H1 (cell line): ENCODE measurements around the gene ITPRIPL2.

Source experiments
- EZH2 ChIP-seq: fragments of 200-600 bp; sonication (generic); IDR thresholded peaks from 2 replicates; pipeline ENCODE4 v1.7.1; 2012; ENCODE audit warnings: low read depth, mild to moderate bottlenecking, moderate library complexity, low read length, inconsistent platforms; ENCODE audit not compliant: severe bottlenecking
- HDAC2 ChIP-seq, 2 experiments: fragments of 300-600 bp in 1 of 2; sonication (generic) in 1 of 2; IDR thresholded peaks; 2 replicates each; pipeline ENCODE4 v1.6.1; 2011 to 2012; ENCODE audit warnings: low read depth in 2 of 2, low read length in 2 of 2, mild to moderate bottlenecking in 2 of 2, moderate library complexity in 2 of 2, borderline replicate concordance in 1 of 2, inconsistent platforms in 1 of 2
- PHF8 ChIP-seq: fragments of 200-600 bp; sonication (generic); conservative IDR thresholded peaks from 2 replicates; pipeline ENCODE4 v1.7.1; 2012; ENCODE audit warnings: low read depth, mild to moderate bottlenecking, inconsistent platforms, low read length, moderate library complexity
- POLR2A ChIP-seq, 2 experiments: IDR thresholded peaks; 1 replicate in 1 of 2; 2 replicates in 1 of 2; pipeline ENCODE4 v1.6.1; 2011; ENCODE audit warnings: low read depth in 2 of 2, low read length in 2 of 2, mild to moderate bottlenecking in 2 of 2; ENCODE audit errors: control extremely low read depth in 1 of 2
- POU5F1 ChIP-seq: IDR thresholded peaks from 2 replicates; pipeline ENCODE4 v1.6.1; 2011; ENCODE audit warnings: low read depth, mild to moderate bottlenecking, low read length, moderate library complexity
- SP2 ChIP-seq: IDR thresholded peaks from 2 replicates; pipeline ENCODE4 v1.6.1; 2012; ENCODE audit warnings: mild to moderate bottlenecking, low read length, inconsistent platforms
- TF ChIP-seq, protein P1 (sequence below), 3 experiments: IDR thresholded peaks; 1 replicate in 2 of 3; 2 replicates in 1 of 3; pipeline versions ENCODE4 v1.5.1 to v1.6.1; 2011; ENCODE audit warnings: low read length in 3 of 3, mild to moderate bottlenecking in 3 of 3, inconsistent platforms in 2 of 3, low read depth in 1 of 3, moderate library complexity in 1 of 3; ENCODE audit not compliant: insufficient read depth in 1 of 3; ENCODE audit errors: control extremely low read depth in 1 of 3
- TF ChIP-seq, protein P2 (sequence below): IDR thresholded peaks from 2 replicates; pipeline ENCODE4 v1.6.1; 2012; ENCODE audit warnings: low read length, inconsistent platforms

DNA sequence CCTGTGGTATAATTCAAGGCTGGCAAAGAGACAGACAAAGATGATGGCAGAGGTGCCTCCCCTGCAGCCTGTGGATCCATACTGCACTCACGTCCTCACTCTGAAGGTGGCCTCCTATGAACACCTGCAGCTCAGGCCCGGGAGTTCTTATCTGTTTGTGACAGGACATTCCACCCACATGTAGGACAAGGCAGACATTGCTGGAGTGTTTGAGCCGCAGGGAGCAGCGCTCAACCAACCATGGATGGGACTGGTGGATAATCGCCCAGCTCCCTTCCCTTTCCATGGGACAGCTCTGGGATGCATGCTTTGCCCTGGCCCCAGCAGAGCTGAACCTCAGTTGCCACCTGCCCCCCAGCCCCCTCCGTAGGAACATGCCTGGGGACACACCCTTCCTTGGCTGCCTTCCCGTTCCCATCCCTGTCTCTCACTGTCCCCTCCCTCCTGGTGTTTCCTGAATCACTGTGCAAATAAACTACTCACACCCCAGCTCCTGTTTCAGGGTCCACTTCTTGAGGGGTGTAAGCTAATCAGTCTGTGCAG lies 22.2 kb downstream of the ITPRIPL2 start:
- TF ChIP-seq EZH2 (no peak), HDAC2 (IDR thresholded peaks at IDR 0.05; ENCODE audit: borderline replicate concordance in 1 of 2, low read depth in 2 of 2, low read length in 2 of 2) (no peak), SP2 (no peak), POLR2A (IDR thresholded peaks at IDR 0.05; ENCODE audit: control extremely low read depth in 1 of 2, low read depth in 2 of 2, low read length in 2 of 2) (no peak), POU5F1 (no peak), PHF8 (no peak)
- TF ChIP-seq, protein P1, sequence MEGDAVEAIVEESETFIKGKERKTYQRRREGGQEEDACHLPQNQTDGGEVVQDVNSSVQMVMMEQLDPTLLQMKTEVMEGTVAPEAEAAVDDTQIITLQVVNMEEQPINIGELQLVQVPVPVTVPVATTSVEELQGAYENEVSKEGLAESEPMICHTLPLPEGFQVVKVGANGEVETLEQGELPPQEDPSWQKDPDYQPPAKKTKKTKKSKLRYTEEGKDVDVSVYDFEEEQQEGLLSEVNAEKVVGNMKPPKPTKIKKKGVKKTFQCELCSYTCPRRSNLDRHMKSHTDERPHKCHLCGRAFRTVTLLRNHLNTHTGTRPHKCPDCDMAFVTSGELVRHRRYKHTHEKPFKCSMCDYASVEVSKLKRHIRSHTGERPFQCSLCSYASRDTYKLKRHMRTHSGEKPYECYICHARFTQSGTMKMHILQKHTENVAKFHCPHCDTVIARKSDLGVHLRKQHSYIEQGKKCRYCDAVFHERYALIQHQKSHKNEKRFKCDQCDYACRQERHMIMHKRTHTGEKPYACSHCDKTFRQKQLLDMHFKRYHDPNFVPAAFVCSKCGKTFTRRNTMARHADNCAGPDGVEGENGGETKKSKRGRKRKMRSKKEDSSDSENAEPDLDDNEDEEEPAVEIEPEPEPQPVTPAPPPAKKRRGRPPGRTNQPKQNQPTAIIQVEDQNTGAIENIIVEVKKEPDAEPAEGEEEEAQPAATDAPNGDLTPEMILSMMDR (IDR thresholded peaks at IDR 0.05; ENCODE audit: control extremely low read depth in 1 of 3, insufficient read depth in 1 of 3, low read depth in 1 of 3, low read length in 3 of 3), result no peak
- TF ChIP-seq, protein P2, sequence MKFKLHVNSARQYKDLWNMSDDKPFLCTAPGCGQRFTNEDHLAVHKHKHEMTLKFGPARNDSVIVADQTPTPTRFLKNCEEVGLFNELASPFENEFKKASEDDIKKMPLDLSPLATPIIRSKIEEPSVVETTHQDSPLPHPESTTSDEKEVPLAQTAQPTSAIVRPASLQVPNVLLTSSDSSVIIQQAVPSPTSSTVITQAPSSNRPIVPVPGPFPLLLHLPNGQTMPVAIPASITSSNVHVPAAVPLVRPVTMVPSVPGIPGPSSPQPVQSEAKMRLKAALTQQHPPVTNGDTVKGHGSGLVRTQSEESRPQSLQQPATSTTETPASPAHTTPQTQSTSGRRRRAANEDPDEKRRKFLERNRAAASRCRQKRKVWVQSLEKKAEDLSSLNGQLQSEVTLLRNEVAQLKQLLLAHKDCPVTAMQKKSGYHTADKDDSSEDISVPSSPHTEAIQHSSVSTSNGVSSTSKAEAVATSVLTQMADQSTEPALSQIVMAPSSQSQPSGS, result no peak
